ENCODE measurements around the gene RPTOR.
A peak's percentile ranks its signal among the peaks of the same experiment; 100 is the strongest.

The RPTOR gene

DNA sequence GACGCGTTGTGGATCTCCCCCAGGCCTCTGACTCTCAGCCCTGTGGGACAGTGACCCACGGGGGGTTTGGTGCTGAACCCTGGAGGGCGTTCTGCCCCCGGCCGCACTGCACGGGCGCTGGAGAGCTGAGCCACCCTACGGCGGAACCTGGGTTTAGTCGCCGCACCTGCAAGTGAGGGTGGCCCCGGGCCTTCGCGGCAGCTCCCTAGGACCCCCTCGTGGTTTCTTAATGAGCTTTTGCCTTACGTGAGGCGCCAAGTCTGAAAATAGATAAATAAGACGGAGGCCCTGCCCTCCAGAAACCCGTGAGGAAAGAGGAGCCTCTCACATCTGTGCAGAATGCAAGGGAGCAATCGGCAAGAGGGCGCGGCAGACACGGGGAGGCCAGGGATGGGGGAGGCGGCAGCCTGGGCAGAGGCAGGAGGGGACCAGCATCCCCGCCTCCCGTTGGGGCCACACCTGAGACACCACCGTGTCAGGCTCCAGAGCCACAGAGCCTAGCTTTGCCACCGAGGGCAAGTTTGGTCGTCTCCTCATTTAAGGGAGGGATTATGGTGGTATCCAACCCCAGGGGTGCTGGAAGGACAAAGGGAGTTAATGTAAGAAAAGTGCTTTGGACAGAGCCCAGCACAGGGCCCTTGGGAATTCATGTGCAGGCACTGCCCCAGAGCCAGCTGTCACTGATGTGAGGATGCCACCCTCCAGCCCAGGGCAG lies 293.8 kb downstream of the RPTOR start:
- DNase-seq = peak; percentile 14

DNA sequence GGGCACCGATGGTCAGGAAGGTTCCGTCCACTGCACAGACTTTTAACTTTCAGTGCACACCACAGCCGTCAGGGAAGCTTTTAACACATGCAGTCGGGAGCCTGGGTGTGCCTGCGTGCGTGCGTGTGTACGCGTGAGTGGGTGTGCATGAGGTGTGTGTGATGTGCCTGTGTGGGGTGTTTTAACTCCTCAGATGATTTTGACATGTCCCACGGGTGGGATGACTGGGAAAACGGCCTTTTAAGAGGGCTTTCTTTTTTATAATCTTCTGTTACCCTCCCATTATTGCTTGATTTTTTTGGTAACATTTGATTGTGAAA lies 294.3 kb downstream of the RPTOR start:
- no peak for DNase-seq

DNA sequence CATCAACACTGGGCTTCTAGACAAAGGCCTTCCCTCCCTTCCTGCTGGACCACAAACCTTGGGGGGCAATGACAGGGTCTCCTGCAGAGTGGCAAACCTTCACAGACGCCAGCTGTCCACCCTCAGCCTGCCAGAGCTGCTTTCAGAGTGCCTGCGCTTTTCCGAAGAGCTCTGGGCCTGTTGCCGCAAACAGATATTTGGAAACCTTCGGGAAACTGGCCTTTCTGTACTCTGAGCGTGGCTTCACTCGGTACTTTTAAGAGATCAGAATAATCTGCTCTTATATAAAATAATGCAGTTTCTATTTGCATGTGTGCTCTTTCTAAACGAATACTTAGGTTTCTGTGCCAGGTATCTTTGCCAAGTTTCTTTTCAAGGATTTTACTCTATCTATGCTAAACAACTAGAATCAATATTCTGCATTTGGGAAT lies 294.9 kb downstream of the RPTOR start:
- peak; percentile 11 for DNase-seq

DNA sequence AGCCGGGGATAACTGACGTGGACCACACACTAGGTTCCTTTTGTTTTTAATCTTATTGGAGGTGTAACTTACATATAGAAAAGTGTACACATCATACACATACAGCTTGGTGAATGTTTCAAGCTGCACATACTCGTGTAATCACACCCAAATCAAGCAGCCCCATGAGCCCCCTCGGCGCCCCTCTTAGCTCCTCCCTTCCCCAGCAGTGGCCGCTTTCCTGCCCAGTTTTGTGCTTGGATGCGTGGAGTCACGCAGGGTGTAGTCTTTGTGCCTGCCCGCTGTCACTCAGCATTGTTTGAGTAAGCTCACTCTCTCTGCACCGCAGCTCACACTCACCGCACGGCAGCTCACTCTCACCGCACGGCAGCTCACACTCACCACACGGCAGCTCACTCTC lies 295.3 kb downstream of the RPTOR start:
- no peak for DNase-seq

DNA sequence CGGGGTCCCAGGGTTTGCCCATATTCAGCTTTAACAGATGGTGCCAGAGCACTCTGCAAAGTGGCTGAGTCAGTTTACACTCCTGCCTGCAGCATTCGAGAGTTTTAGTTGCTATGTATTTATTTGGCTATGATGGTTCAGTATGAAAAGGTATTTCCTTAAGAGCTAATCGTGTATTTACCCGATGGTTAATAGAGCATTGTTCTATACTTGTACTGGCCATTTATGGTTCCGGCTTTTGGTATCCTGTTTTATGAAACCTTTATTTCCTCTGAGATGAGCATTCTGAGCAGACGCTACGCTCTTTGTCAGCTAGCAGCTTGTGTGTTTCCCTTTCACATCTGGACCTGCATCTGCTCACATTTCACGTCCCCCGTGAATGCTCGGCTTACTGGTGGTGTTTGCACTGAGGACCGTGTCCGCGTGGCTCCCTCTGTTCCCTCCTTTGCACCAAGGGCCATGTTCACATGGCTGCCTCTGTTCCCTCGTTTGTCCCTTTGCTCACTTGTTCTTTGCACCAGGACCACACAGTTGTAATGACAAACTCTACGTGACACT lies 297.9 kb downstream of the RPTOR start:
- DNase-seq = peak; percentile 23

DNA sequence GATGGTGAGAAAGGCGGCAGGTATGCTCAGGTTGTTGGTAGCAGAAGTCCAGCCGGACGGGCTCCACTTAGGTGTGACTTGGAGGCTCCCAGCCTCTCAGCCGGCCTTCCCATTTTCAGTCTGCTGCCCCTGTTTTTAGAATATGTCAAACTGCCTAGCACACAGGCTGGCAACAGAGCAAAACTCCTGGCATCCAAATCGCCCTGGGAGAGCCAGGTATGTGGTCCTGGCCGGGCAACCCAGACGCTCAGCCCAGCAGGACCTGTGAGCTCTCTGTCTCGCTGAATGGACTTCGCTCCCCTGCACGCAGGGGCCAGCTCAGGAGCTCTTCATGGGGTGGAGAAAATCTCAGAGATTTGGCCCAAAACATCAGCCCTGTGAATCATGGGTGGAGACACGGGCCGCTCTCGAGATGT lies 299.1 kb downstream of the RPTOR start:
- DNase-seq = no peak

DNA sequence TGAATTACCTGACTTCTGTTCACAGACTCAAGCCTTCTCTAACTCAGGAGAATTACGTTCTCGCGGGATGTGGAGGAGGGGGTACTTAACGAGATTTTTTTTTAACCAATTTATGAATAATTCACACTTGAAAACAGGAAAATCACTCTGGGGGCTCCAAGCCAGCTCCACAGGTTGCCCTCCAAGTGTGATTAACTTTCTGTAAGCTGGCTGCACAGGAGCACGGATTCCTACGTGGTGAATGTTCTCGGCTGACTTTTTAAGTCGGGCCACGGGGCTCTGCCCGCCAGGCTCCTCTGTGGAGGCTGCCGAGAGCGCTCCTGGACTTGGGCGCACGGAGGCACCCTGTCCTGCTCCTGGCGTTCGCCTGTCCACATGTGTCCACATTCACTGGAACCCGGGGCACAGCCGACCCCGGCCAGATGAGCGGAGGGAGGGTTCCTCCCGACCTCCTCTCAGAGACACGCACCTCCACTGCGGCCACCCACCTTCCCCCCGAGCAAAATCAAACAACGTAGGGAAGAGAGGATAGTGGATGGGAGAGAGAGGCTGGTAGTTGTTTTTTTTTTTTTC lies 299.9 kb downstream of the RPTOR start:
- no peak for DNase-seq

DNA sequence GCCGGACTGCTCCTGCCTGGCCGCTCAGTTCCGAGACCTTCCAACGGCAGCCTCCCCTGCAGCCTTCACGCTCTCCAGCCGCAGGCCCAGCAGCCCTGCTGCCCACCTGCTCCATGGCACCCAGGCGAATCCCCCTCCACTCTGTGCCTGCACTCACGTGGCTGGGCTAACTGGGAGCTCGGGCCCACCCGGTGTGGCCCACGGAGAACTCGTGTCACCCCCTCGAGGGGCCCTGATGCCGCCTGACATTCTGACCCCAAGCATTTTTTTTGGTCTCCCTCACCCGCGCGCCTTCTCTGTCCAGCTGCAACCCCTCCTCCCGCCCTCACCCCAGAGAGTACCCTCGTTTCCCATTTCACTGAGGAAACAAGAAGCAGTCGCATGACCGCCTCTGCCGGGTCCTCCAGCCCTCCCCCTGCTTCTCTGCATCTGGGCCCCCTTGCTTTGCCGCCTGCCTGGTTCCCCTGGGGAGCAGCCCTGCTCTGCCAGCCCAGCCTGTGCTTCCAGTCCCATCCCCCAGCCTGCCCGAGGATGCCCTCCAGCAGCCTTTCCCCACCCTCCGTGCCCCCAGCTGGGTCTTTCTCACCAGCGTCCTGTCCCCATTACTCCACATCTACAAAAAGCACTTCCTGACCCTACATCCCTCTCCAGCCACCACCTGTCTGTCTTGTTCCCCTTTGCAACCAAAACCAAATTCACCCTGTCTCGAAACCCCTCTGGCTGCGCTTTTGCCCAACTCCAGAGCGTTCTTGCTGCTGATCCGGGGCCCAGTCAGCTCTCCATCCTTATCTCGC lies 300.6 kb downstream of the RPTOR start:
- DNase-seq = no peak

DNA sequence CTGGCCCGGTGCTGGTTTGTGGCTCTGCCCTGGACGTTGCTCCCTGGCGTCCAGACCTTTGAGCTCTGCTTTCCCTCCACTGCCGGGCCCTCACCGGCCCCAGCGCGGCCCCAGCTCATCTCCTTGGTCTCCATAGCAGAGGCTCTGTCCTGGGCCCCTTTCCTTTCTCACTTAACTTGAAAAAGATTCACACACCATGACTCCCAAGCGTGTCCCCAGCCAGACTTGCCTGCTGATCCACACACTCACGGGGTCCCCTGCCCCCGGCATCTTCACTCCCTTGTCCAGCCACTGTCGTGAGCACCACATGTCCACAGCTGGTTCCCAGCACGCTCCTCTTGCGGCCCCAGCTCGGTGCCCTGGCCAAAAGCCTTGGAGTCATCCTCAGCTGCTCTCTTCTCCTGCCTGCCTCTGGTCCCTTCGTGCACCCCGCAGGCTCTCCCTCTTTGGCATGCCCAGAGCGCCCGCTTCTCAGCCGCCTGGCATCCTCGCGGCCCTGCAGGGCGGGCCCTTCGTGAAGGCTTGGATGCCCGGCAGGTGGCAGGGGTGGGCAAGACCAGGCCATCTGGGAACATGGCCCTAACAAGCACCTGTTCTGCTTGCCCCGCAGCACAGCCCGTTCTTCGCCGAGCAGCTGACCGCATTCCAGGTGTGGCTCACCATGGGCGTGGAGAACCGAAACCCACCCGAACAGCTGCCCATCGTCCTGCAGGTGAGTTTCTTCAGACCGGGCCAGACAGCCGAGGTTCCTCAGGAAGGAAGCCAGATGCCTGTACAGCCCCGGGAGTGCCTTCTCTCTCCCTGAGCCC lies 301.4 kb downstream of the RPTOR start:
- DNase-seq = no peak

DNA sequence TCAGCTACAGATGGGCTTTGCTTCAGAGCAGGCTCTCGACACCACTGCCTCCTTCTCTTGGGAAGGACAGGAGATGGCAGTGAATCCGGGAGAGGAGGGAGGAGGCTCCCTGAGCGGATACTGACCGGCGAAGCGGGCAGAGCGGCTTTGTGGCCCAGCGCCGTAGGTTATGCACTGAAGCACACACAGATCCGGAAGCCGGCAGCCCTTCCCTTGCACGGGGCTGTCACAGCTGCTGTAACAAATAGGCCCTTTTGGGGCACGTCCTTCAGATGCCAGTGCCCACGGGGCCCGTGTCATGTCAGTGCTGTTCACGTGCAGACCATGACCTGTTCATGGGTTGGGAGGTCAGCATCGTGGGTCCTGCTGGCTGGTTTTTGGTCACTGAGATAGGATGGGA lies 302.3 kb downstream of the RPTOR start:
- no peak for DNase-seq

DNA sequence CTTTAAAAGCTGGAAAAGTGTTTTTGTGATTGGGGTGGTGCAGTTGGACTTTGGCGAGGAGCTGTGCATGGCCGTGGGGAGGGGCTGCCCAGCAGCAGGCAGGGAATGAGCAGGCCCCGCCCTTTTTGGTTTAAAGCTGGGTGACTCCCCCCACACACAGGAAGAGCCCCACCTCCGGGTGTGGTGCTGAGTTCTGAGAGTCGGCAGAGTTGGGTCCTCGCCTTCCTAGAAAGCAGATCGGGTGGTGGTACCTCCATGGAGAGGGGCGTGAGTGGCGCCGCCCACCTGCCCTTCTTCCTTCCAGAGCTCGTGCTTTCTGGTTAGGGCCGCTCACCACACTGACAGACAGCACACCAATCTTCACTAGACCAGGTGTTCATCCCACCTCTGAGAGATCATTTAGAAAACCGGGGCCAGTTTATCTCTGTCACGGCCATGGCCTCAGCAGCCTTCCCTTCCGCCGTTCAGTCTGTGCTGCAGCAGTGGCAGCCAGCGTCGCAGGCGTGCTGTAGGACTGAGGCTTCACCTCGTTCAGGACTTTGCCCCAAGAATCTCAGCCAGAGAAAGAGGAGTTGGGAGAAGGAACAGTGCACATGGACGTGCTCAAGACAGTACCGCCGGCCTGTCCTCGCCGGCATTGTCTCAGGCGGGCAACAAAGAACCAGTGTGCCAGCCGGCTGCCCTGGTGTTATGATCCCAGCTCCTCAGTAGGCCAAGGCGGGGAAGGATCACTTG lies 303.0 kb downstream of the RPTOR start:
- no peak for DNase-seq

DNA sequence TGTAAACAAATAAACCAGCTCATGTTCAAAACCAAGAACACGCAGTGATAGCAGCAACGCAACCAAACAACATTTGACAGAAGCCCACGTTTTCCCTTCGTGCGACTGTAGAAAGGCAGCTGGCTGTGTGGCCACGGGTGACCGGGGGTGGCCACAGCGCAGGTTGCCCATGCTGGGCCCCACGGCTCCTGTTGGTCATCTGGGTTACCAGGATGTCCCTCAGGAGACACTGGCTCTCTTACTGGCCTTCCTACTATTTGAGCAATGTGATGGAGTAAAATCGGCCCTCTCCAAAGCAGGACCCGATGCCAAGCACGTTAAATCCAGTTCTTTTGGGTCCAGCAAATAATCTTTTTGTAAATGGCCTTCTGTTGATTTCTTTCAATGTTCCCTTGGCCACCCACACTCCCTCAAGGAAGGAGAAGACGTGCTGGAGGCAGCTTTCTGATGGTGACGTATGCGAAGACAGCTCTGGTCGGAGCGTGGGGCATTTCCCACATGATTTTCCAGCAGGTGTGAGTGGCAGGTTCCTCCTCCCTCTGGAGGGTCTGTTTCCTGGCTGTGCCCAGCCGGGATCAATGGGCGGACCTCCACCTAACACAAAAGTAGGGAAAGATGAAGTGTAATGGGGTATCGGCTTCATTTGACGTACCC lies 303.9 kb downstream of the RPTOR start:
- DNase-seq = no peak

DNA sequence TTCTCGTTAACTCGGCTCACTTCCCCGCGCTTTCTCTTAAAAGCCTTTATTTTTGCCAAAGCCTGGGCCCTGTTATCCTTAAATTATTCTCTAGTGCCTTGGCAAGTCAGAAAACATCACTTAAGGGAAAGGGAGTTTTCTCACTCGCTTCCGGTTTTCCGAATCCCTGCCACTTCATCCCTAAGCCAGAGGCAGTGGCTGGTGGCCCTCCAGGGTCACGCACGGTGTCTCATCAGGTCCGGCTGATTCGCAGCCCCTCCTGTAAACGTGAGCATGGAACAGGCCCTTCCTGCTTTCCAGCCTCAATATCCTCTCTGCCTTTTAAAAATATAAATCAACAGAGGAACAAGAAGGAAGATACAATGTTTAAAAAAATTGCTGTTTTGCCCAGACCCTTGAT lies 304.5 kb downstream of the RPTOR start:
- DNase-seq = no peak

DNA sequence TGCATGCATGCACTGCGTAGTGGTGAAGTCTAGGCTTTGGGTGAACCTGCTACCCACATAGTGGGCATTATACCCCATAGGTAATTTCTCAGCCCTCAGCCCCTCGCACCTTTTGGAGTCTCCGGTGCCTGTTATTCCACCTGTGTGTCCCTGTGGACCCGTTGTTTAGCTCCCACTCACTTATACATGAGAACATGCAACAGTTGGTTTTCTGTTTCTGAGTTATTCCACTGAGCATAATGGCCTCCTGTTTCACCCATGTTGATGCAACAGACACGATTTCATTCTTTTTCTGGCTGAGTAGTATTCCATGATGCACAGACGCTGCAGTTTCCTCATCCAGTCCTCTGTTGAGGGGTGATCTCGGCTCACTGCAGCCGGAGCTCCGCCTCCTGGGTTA lies 305.5 kb downstream of the RPTOR start:
- DNase-seq = no peak

DNA sequence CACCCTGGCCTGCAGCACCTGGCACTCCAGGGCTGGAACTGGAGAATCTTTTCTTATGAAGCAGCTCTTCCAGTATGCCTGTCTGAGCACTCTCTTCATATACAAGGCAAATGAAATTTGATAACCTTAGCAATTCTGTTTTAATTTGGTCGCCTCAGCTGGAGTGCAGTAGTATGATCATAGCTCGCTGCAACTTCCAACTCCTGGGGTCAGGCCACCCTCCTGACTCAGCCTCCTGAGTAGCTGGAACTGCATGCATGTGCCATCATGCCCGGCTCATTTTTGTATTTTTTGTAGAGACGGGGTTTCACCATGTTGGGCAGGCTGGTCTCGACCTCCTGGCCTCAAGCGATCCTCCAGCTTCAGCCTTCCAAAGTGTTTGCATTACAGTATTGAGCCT lies 306.2 kb downstream of the RPTOR start:
- DNase-seq = no peak

DNA sequence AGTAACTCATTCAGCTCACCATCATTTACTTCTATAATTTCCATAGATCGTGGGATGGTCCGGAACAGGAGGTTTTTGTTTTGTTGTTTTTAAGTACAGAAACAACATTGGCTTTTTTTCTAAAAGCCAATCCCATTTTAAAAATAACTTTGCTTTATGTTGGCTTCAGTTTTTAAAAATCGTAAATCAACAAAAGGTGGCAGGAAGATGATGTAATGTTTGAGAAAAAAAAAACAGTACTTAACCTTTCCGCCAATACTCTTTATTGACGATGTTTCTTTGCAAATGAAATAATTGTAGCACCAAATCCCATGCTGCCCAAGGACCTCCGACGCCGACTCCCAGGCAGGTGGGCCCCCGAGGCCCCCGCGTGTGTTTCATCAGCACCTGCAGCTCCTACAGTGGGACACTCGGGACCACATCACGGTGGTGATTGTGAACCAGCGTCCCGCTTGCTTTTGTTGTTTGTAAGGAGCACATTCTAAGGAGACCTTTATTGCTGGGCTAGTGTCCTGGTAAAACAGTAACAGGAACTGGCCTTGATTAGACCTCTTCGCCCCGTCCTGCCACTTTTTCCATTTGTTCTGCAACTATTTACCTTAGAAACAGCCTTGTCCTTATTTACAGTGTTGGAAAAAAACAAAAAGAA lies 306.8 kb downstream of the RPTOR start:
- no peak for DNase-seq

DNA sequence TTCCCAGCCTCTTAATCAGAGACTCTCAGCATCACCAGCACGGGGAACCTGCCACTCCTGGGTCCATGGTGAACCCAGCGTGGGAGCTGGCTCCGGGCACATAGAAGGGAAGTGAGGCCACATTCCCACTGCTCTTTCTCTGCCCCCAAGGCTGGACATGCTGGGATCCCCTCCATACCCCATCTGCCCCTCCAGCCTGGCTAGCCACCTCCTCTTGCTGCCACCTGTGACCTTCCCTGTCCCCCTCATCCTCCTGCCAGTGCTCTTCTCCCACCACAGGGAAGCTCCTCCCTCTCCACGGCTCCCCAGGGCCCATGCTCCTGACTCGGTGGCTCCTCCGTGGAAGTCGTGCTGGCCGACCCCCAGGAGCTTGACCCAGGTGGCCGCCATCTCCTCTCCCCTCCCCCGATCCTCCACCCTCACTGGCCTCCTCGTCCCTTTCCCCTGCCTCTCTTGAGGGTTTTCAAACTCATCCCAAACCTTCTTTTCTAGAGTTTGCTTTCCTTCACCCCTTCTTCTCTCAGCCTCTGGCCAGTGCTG lies 307.9 kb downstream of the RPTOR start:
- DNase-seq = no peak

DNA sequence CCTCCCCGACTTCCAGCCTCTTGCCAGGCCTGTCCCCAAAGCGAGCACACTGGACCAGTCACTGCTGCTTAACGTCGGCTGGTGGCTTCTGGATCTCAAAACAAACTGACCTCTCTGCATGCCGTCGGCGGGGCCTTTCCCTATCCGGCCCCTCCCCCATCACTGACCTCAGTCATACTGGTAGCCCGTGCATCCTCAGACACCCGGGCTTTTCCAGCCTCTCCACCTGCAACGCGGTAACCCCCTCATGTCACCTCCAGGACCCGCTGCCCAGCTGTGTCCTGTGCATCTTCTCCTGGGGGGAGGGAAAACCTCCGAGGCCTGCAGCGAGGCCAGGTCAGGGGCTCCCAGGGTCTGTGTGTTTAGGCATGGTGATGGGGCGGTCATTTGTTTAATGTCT lies 308.4 kb downstream of the RPTOR start:
- no peak for DNase-seq

DNA sequence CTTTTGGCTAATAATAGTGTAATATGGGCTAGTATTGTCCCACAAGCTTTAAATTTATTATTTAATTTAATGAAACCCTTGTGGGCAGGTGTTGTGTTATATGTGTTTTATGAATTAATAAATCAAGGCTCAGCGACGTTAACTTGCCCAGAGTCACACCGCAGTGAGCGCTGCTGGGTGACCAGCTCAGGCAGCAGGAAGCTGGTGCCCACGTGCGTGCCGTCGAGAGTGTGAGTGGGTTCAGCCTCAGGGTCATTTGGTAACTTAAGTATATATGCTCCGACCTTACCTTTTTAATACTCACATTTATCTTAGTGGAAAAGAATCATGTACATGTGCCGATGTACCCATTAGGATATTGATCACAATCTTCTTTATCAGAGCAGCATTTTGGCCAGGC lies 309.6 kb downstream of the RPTOR start:
- no peak for DNase-seq

DNA sequence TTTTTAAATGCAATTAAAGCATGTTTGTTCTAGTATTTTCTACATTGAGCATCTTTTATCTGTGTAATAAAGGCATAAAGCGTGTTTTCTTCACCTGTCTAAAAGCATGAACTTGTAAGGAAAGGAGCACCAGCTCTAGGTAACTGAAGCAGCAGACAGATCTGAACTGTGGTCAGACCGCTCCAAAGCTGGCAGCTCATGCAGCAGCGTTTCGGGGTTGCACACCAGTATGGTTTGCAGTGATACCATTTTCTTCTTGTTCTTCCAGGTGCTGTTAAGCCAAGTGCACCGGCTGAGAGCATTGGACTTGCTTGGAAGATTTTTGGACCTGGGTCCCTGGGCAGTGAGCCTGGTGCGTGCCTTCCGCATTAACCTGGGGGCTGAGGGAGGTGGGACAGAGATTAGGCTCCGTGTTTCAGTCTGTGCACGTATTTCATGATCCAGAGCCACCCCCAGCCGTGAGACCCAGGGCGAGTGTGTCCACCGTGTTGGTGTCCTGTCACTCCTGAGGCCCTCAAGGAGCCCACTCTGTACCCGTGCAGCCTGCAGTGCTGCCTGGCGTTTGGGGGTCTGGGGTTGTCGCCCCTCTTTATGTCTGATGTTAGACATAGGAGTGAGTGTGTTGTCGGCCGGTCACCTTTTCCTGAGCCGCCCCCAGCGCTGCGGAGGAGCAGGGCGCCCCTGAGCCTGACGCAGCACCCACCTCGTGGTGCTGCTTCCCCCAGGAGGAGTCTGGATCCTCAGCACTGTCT lies 310.7 kb downstream of the RPTOR start:
- DNase-seq = no peak

Measured in NCI-H1694 (cell line).